Neuron (in vitro differentiated cells): ENCODE measurements around the gene RBM18.

Experiments
- H2AFZ ChIP-seq: one replicate; pipeline ENCODE4 v1.6.1; 2013; ENCODE audit warnings: low read depth, mild to moderate bottlenecking, inconsistent platforms, low read length, moderate library complexity
- H3K27me3 ChIP-seq: one replicate; pipeline ENCODE4 v1.6.1; 2013; ENCODE audit warnings: low read length; ENCODE audit not compliant: insufficient read depth
- H3K36me3 ChIP-seq: one replicate; pipeline ENCODE4 v1.6.1; 2013; ENCODE audit warnings: low read length; ENCODE audit not compliant: insufficient read depth
- H3K4me1 ChIP-seq: one replicate; pipeline ENCODE4 v1.6.1; 2013; ENCODE audit warnings: low read length; ENCODE audit not compliant: insufficient read depth
- H3K4me3 ChIP-seq: 2 replicates; pipeline ENCODE4 v1.5.1; 2013; ENCODE audit warnings: mild to moderate bottlenecking, low read length, moderate library complexity
- H3K9me3 ChIP-seq: one replicate; pipeline ENCODE4 v1.6.1; 2013; ENCODE audit warnings: low read length

The RBM18 gene

GRCh38 chr9:122226142-122226757, 38.4 kb downstream of the RBM18 start:
- Histone ChIP-seq H2AFZ (no peak overlapping the region), H3K9me3 (no peaks in the 10 kb centered on the region), H3K27me3 (peaks cover 96% of the 10 kb centered on the region), H3K4me1 (peaks cover 15% of the 10 kb centered on the region), H3K36me3 (no peaks in the 10 kb centered on the region), H3K4me3 (no peak overlapping the region)

- Histone ChIP-seq H2AFZ (no peak overlapping the region), H3K9me3 (no peaks in the 10 kb centered on the region), H3K27me3 (peaks cover 96% of the 10 kb centered on the region), H3K4me1 (peaks cover 16% of the 10 kb centered on the region), H3K4me3 (no peak overlapping the region), H3K36me3 (no peaks in the 10 kb centered on the region)
These were observed 39.1 kb downstream of the RBM18 start for GRCh38 chr9:122225312-122226141.

- peaks cover 97% of the 10 kb centered on the region for H3K27me3 ChIP-seq
- no peaks in the 10 kb centered on the region for H3K36me3 ChIP-seq
- H3K4me1 ChIP-seq, result peaks cover 17% of the 10 kb centered on the region
- no peak overlapping the region for H3K4me3 ChIP-seq
- H2AFZ ChIP-seq, result no peak overlapping the region
- no peaks in the 10 kb centered on the region for H3K9me3 ChIP-seq
These were observed 41.2 kb downstream of the RBM18 start for GRCh38 chr9:122223435-122223834.

GRCh38 chr9:122222791-122223190, 41.8 kb downstream of the RBM18 start:
- no peaks in the 10 kb centered on the region for H3K9me3 ChIP-seq

GRCh38 chr9:122221183-122221811, 43.3 kb downstream of the RBM18 start:
- Histone ChIP-seq H3K4me3 (no peak overlapping the region), H3K36me3 (no peaks in the 10 kb centered on the region)

More at GRCh38 chr9:122222791-122223190, 41.8 kb downstream of the RBM18 start:
- Histone ChIP-seq H3K27me3 (peaks cover 99% of the 10 kb centered on the region), H2AFZ (no peak overlapping the region), H3K4me3 (no peak overlapping the region), H3K36me3 (no peaks in the 10 kb centered on the region), H3K4me1 (peaks cover 12% of the 10 kb centered on the region)

GRCh38 chr9:122220673-122221182, 43.9 kb downstream of the RBM18 start:
- Histone ChIP-seq H3K4me3 (no peak overlapping the region), H3K36me3 (no peaks in the 10 kb centered on the region)

More at GRCh38 chr9:122221183-122221811, 43.3 kb downstream of the RBM18 start:
- no peak overlapping the region for H2AFZ ChIP-seq
- no peaks in the 10 kb centered on the region for H3K9me3 ChIP-seq
- H3K27me3 ChIP-seq, result peaks cover 100% of the 10 kb centered on the region
- H3K4me1 ChIP-seq, result peaks cover 7% of the 10 kb centered on the region

GRCh38 chr9:122219856-122220672, 44.6 kb downstream of the RBM18 start:
- Histone ChIP-seq H2AFZ (no peak overlapping the region), H3K27me3 (peaks cover 100% of the 10 kb centered on the region), H3K36me3 (no peaks in the 10 kb centered on the region), H3K9me3 (no peaks in the 10 kb centered on the region), H3K4me3 (no peak overlapping the region), H3K4me1 (peaks cover 7% of the 10 kb centered on the region)

More at GRCh38 chr9:122220673-122221182, 43.9 kb downstream of the RBM18 start:
- Histone ChIP-seq H3K27me3 (peaks cover 100% of the 10 kb centered on the region), H3K4me1 (peaks cover 7% of the 10 kb centered on the region), H3K9me3 (no peaks in the 10 kb centered on the region), H2AFZ (no peak overlapping the region)

GRCh38 chr9:122218935-122219855, 45.4 kb downstream of the RBM18 start:
- Histone ChIP-seq H3K9me3 (no peaks in the 10 kb centered on the region), H3K27me3 (peaks cover 99% of the 10 kb centered on the region), H3K4me1 (peaks cover 7% of the 10 kb centered on the region), H2AFZ (no peak overlapping the region), H3K36me3 (no peaks in the 10 kb centered on the region), H3K4me3 (no peak overlapping the region)

- Histone ChIP-seq H3K4me1 (peaks cover 7% of the 10 kb centered on the region), H3K36me3 (no peaks in the 10 kb centered on the region), H2AFZ (no peak overlapping the region), H3K4me3 (no peak overlapping the region), H3K9me3 (no peaks in the 10 kb centered on the region), H3K27me3 (peaks cover 97% of the 10 kb centered on the region)
These were observed 46.3 kb downstream of the RBM18 start for GRCh38 chr9:122218071-122218934.

- no peaks in the 10 kb centered on the region for H3K9me3 ChIP-seq
- no peak overlapping the region for H2AFZ ChIP-seq
- H3K36me3 ChIP-seq, result no peaks in the 10 kb centered on the region
- peaks cover 97% of the 10 kb centered on the region for H3K27me3 ChIP-seq
- no peak overlapping the region for H3K4me3 ChIP-seq
- peaks cover 7% of the 10 kb centered on the region for H3K4me1 ChIP-seq
These were observed 47.0 kb downstream of the RBM18 start for GRCh38 chr9:122217640-122218039.

- no peak overlapping the region for H3K4me3 ChIP-seq
- peaks cover 97% of the 10 kb centered on the region for H3K27me3 ChIP-seq
- H3K9me3 ChIP-seq, result no peaks in the 10 kb centered on the region
- H2AFZ ChIP-seq, result no peak overlapping the region
- peaks cover 7% of the 10 kb centered on the region for H3K4me1 ChIP-seq
- H3K36me3 ChIP-seq, result no peaks in the 10 kb centered on the region
These were observed 47.7 kb downstream of the RBM18 start for GRCh38 chr9:122216798-122217418.
